Measurements from ENCODE around the gene TMX2. TPM values are rescaled to one million over a fixed set of nuclear protein-coding genes. Genes with fewer than 3 reads are reported as not detected.
A peak's percentile ranks its signal among the peaks of the same experiment; 100 is the strongest.

TMX2 gene
- total and polyA plus RNA-seq, 9 of the 15 experiments (the other 6 are each of a cell fraction or from before 2014, with no cell fraction given), result 176 to 433 (median 227) TPM

DNA sequence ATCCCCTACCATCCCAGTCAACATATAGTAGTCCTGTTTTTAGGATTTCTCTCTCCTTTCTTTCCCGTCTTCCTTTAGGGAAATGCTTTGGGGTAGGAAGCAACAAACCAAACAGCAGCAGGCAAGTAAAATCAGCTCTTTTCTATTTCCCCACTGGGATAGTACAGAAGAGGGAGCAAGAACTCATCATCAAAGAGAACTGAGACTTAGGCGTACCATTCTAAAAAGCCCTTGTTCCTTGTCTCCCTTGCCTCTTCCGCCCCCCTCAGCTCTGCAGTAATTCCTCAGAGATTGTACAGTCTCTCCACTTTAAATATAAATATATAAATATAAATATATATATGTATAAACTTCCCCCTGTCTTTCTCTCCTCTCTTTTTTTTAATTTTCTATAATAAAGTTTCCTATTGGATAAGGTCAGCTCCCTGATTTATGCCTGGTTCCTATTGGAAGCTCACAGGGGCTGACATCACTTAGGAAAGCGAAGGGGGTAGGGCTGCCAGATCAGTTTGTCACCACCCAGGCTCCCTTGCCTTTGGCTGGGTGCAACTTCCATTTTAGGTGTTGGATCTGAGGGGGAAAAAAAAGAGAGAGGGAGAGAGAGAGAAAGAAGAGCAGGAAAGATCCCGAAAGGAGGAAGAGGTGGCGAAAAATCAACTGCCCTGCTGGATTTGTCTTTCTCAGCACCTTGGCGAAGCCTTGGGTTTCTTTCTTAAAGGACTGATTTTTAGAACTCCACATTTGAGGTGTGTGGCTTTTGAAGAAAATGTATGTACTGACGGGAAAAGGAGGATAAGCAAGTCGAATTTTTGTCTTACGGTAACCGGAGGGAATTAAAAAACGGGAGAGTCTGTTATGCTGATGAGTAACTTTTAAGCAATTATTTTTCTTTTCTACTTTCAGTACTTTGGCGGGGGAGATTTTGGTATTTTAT is 49.2 kb downstream of the TMX2 start, which contains the start of gene CTNND1 (continued):
- TF ChIP-seq ZNF318 (IDR thresholded peaks at IDR 0.05; ENCODE audit: borderline replicate concordance in 1 of 2, low read depth in 1 of 2), result peak in 1 of 2 experiments; percentile 54; a peak in 1 of 4 replicates
- TF ChIP-seq JUN (IDR thresholded peaks at IDR 0.05; ENCODE audit: borderline replicate concordance, low read depth, low read length), result peak; percentile 84
- no peak for TF ChIP-seq JUN (CRISPR knock-in tag; IDR thresholded peaks at IDR 0.05; ENCODE audit: borderline replicate concordance)
- TF ChIP-seq CCAR2 (IDR thresholded peaks at IDR 0.05; ENCODE audit: low read depth, low read length), result no peak
- no peak for TF ChIP-seq RBM22 (IDR thresholded peaks at IDR 0.05; ENCODE audit: low read depth, low read length, poor library complexity, severe bottlenecking)
- TF ChIP-seq TBL1XR1 (IDR thresholded peaks at IDR 0.05; ENCODE audit: low read length in 2 of 2), result 0 out of 4 replicates have a peak, but pooled peaks of 1 of the 2 experiments have one; percentile 43
- TF ChIP-seq MYC (IDR thresholded peaks at IDR 0.05; ENCODE audit: low read depth, low read length), result peak; percentile 58; the same call in 1 of the 2 replicates
- no peak for TF ChIP-seq MYC (CRISPR knock-in tag; IDR thresholded peaks at IDR 0.05; ENCODE audit: borderline replicate concordance, low read depth)
- no peak for TF ChIP-seq ETV1 (tag; conservative IDR thresholded peaks at IDR 0.05; ENCODE audit: low read depth)
